BLaER1 (cell line): ENCODE results near the gene FASN.
A peak's percentile ranks its signal among the peaks of the same experiment; 100 is the strongest.

ENCODE experiments used
- H3K27ac ChIP-seq: shearing (Covaris generic); formaldehyde crosslinking; 2 replicates; pipeline ENCODE4 v1.8.1; 2022
- H3K27me3 ChIP-seq: shearing (Covaris generic); formaldehyde crosslinking; 2 replicates; pipeline ENCODE4 v1.8.1; 2022
- H3K36me3 ChIP-seq: shearing (Covaris generic); formaldehyde crosslinking; 2 replicates; pipeline ENCODE4 v1.8.1; 2022
- H3K4me1 ChIP-seq: shearing (Covaris generic); formaldehyde crosslinking; 2 replicates; pipeline ENCODE4 v1.8.1; 2022
- H3K4me2 ChIP-seq: shearing (Covaris generic); formaldehyde crosslinking; 2 replicates; pipeline ENCODE4 v1.8.1; 2022
- H3K4me3 ChIP-seq: shearing (Covaris generic); formaldehyde crosslinking; 2 replicates; pipeline ENCODE4 v1.8.1; 2022
- H3K9ac ChIP-seq: shearing (Covaris generic); formaldehyde crosslinking; 2 replicates; pipeline ENCODE4 v1.8.1; 2022
- H3K9me3 ChIP-seq: shearing (Covaris generic); formaldehyde crosslinking; 2 replicates; pipeline ENCODE4 v1.8.1; 2022
- H4K20me1 ChIP-seq: shearing (Covaris generic); formaldehyde crosslinking; 2 replicates; pipeline ENCODE4 v1.8.1; 2022
- Cebpa-rat ChIP-seq: shearing (Covaris generic); IDR thresholded peaks from 2 replicates; pipeline ENCODE4 v1.8.1; 2022

FASN gene

GRCh38 chr17:82077617-82078358 is 20.2 kb downstream of the FASN start:
- no peak overlapping the region for H3K4me2 ChIP-seq
- H4K20me1 ChIP-seq: peaks cover 47% of the 10 kb centered on the region
- H3K27me3 ChIP-seq: no peaks in the 10 kb centered on the region
- H3K4me1 ChIP-seq: peaks cover 33% of the 10 kb centered on the region
- peaks cover 61% of the 10 kb centered on the region for H3K36me3 ChIP-seq
- H3K9ac ChIP-seq: no peak overlapping the region
- H3K4me3 ChIP-seq: no peak overlapping the region
- TF ChIP-seq Cebpa-rat: no peak
- H3K27ac ChIP-seq: no peak overlapping the region
- no peaks in the 10 kb centered on the region for H3K9me3 ChIP-seq

GRCh38 chr17:82076785-82077591 is 21.0 kb downstream of the FASN start:
- H3K9ac ChIP-seq: no peak overlapping the region
- no peaks in the 10 kb centered on the region for H3K27me3 ChIP-seq
- peaks cover 53% of the 10 kb centered on the region for H3K36me3 ChIP-seq
- peaks cover 39% of the 10 kb centered on the region for H4K20me1 ChIP-seq
- H3K9me3 ChIP-seq: no peaks in the 10 kb centered on the region
- peaks cover 33% of the 10 kb centered on the region for H3K4me1 ChIP-seq
- peak overlapping the region; percentile 26; the same call in 1 of the 2 replicates for H3K27ac ChIP-seq
- TF ChIP-seq Cebpa-rat: no peak
- H3K4me2 ChIP-seq: peak overlapping the region; percentile 48
- no peak overlapping the region for H3K4me3 ChIP-seq

GRCh38 chr17:82076018-82076784 is 21.8 kb downstream of the FASN start:
- H3K9me3 ChIP-seq: no peaks in the 10 kb centered on the region
- H3K27ac ChIP-seq: peak overlapping the region; percentile 26; the same call in 1 of the 2 replicates
- H3K9ac ChIP-seq: no peak overlapping the region
- H3K4me2 ChIP-seq: peak overlapping the region; percentile 48
- H4K20me1 ChIP-seq: peaks cover 34% of the 10 kb centered on the region
- peaks cover 33% of the 10 kb centered on the region for H3K4me1 ChIP-seq
- no peak for TF ChIP-seq Cebpa-rat
- H3K36me3 ChIP-seq: peaks cover 47% of the 10 kb centered on the region
- no peaks in the 10 kb centered on the region for H3K27me3 ChIP-seq
- no peak overlapping the region for H3K4me3 ChIP-seq

- no peak overlapping the region for H3K9ac ChIP-seq
Measured at GRCh38 chr17:82073446-82073845, 24.6 kb downstream of the FASN start.

GRCh38 chr17:82072827-82073226 is 25.2 kb downstream of the FASN start:
- no peak overlapping the region for H3K4me2 ChIP-seq
- no peak for TF ChIP-seq Cebpa-rat
- H3K9me3 ChIP-seq: no peaks in the 10 kb centered on the region
- H3K9ac ChIP-seq: no peak overlapping the region
- no peak overlapping the region for H3K27ac ChIP-seq
- H4K20me1 ChIP-seq: peaks cover 4% of the 10 kb centered on the region; the same call in 1 of the 2 replicates
- H3K4me3 ChIP-seq: no peak overlapping the region
- peaks cover 15% of the 10 kb centered on the region for H3K36me3 ChIP-seq
- no peaks in the 10 kb centered on the region for H3K27me3 ChIP-seq
- H3K4me1 ChIP-seq: peaks cover 33% of the 10 kb centered on the region

More at GRCh38 chr17:82073446-82073845, 24.6 kb downstream of the FASN start:
- Histone ChIP-seq H3K36me3 (peaks cover 21% of the 10 kb centered on the region), H3K9me3 (no peaks in the 10 kb centered on the region), H3K4me3 (no peak overlapping the region), H3K27me3 (no peaks in the 10 kb centered on the region), H3K27ac (no peak overlapping the region), H3K4me1 (peaks cover 33% of the 10 kb centered on the region), H4K20me1 (peaks cover 10% of the 10 kb centered on the region; the same call in 1 of the 2 replicates), H3K4me2 (no peak overlapping the region)
- no peak for TF ChIP-seq Cebpa-rat

GRCh38 chr17:82070611-82071010 is 27.4 kb downstream of the FASN start:
- Histone ChIP-seq H3K27me3 (no peaks in the 10 kb centered on the region), H3K9ac (no peak overlapping the region), H3K4me2 (no peak overlapping the region), H3K9me3 (no peaks in the 10 kb centered on the region), H3K4me3 (no peak overlapping the region), H4K20me1 (no peaks in the 10 kb centered on the region), H3K27ac (no peak overlapping the region), H3K4me1 (peaks cover 32% of the 10 kb centered on the region), H3K36me3 (no peaks in the 10 kb centered on the region)
- TF ChIP-seq Cebpa-rat: no peak

GRCh38 chr17:82065638-82066303 is 32.3 kb downstream of the FASN start, which contains the start of gene DUS1L:
Gene DUS1L (minus strand): TSS chr17:82065804. CDS start chr17:82065059, 745 bp downstream.
- H3K4me1 ChIP-seq: peaks cover 34% of the 10 kb centered on the region
- H3K36me3 ChIP-seq: peaks cover 37% of the 10 kb centered on the region
- H3K4me3 ChIP-seq: peak within 1 kb of the TSS; percentile 96
- H3K9ac ChIP-seq: peak within 1 kb of the TSS; percentile 95
- no peaks in the 10 kb centered on the region for H3K9me3 ChIP-seq
- no peak for TF ChIP-seq Cebpa-rat
- H3K27me3 ChIP-seq: no peaks in the 10 kb centered on the region
- peak within 1 kb of the TSS; percentile 92 for H3K27ac ChIP-seq
- H3K4me2 ChIP-seq: peak within 1 kb of the TSS; percentile 99
- peaks cover 33% of the 10 kb centered on the region for H4K20me1 ChIP-seq

- H3K9ac ChIP-seq: peak overlapping the region; percentile 95
- no peaks in the 10 kb centered on the region for H3K9me3 ChIP-seq
- peak overlapping the region; percentile 96 for H3K4me3 ChIP-seq
- H4K20me1 ChIP-seq: peaks cover 39% of the 10 kb centered on the region
- H3K36me3 ChIP-seq: peaks cover 42% of the 10 kb centered on the region
- no peaks in the 10 kb centered on the region for H3K27me3 ChIP-seq
- H3K4me1 ChIP-seq: peaks cover 39% of the 10 kb centered on the region
- H3K4me2 ChIP-seq: peak overlapping the region; percentile 99
- no peak for TF ChIP-seq Cebpa-rat
- H3K27ac ChIP-seq: peak overlapping the region; percentile 92
Measured at GRCh38 chr17:82065193-82065637, 32.8 kb downstream of the FASN start.
